Measurements from ENCODE around the gene SDK2. TPM values are rescaled to one million over a fixed set of nuclear protein-coding genes. Genes with fewer than 3 reads are reported as not detected.

SDK2 gene
- total RNA-seq, 3 donors from 2014 or later (not counting 1 experiment from before 2014, with no cell fraction given) = 0.41 to 0.90 (median 0.49) TPM

- DNase-seq (no peak), ATAC-seq (no peak)
- no peaks in the 10 kb centered on the region for H3K27me3 ChIP-seq (ENCODE audit: control insufficient read depth, insufficient read depth, low read length)
- Mint-ChIP-seq H3K27ac (no peak overlapping the region), H3K27me3 (ENCODE audit: low read depth in 2 of 2) (peaks cover 0 to 12% of the 10 kb centered on the region in 2 donors), H3K36me3 (no peaks in the 10 kb centered on the region), H3K4me3 (no peak overlapping the region), H3K4me1 (no peaks in the 10 kb centered on the region), H3K9me3 (no peaks in the 10 kb centered on the region)
- no peaks in the 10 kb centered on the region for H3K9me3 ChIP-seq (ENCODE audit: control insufficient read depth, insufficient read depth, low read length)
- WGBS (ENCODE audit: insufficient coverage) = 86% methylated on average over 14 of the region's 14 CpGs
- TF ChIP-seq, protein P1, sequence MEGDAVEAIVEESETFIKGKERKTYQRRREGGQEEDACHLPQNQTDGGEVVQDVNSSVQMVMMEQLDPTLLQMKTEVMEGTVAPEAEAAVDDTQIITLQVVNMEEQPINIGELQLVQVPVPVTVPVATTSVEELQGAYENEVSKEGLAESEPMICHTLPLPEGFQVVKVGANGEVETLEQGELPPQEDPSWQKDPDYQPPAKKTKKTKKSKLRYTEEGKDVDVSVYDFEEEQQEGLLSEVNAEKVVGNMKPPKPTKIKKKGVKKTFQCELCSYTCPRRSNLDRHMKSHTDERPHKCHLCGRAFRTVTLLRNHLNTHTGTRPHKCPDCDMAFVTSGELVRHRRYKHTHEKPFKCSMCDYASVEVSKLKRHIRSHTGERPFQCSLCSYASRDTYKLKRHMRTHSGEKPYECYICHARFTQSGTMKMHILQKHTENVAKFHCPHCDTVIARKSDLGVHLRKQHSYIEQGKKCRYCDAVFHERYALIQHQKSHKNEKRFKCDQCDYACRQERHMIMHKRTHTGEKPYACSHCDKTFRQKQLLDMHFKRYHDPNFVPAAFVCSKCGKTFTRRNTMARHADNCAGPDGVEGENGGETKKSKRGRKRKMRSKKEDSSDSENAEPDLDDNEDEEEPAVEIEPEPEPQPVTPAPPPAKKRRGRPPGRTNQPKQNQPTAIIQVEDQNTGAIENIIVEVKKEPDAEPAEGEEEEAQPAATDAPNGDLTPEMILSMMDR (IDR thresholded peaks at IDR 0.05) = no peak
- no peaks in the 10 kb centered on the region for H3K4me1 ChIP-seq (ENCODE audit: control insufficient read depth, insufficient read depth, low read length)
- H3K27ac ChIP-seq (ENCODE audit: low read length) = no peak overlapping the region
- no peak overlapping the region for H3K4me3 ChIP-seq (ENCODE audit: low read length)
- intact Hi-C loops (cut with micrococcal nuclease) = loop anchor here (2.0 kb wide), 1 partner anchor 178 kb away; no protein-coding TSS in a partner anchor
- H3K36me3 ChIP-seq (ENCODE audit: control insufficient read depth, insufficient read depth, low read length) = no peaks in the 10 kb centered on the region
Observed at GRCh38 chr17:73369111-73369521, 275.1 kb downstream of the SDK2 start.

DNA sequence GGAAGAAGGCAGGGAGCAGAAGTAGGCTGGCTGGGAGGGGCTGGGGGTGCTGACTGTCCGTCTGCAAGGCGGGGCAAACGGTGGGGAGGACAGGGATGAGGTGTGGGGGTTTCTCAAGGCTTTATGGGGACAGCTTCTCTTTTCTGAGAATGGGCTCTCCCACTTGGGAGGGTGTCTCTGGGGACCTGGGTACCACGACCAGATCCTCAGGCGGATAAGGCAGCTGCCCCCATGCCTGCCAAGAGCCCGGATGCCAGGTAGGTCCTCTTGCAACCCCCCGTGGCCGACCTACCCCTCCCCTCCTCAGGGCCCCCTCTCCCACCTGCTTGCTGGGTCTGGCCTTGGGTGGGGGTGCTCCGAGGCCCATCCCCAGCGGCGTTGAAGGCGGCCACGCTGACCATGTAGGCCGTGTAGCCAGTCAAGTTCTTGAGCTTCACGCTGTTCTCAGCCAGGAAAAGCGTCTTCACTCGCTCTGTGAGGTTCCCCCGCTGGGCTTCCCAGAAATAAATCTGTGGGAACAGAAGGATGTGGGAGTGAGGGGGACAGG is 276.1 kb downstream of the SDK2 start:
- DNase-seq (no peak), ATAC-seq (no peak)
- Histone ChIP-seq H3K4me1 (ENCODE audit: control insufficient read depth, insufficient read depth, low read length) (no peaks in the 10 kb centered on the region), H3K36me3 (ENCODE audit: control insufficient read depth, insufficient read depth, low read length) (no peaks in the 10 kb centered on the region), H3K9me3 (ENCODE audit: control insufficient read depth, insufficient read depth, low read length) (no peaks in the 10 kb centered on the region), H3K27ac (ENCODE audit: low read length) (no peak overlapping the region), H3K4me3 (ENCODE audit: low read length) (no peak overlapping the region), H3K27me3 (ENCODE audit: control insufficient read depth, insufficient read depth, low read length) (no peaks in the 10 kb centered on the region)
- Mint-ChIP-seq H3K27ac (no peak overlapping the region), H3K27me3 (ENCODE audit: low read depth in 2 of 2) (peaks cover 0 to 12% of the 10 kb centered on the region in 2 donors), H3K9me3 (no peaks in the 10 kb centered on the region), H3K4me3 (no peak overlapping the region), H3K36me3 (no peaks in the 10 kb centered on the region), H3K4me1 (no peaks in the 10 kb centered on the region)
- intact Hi-C loops (cut with micrococcal nuclease) = loop anchor here (2.0 kb wide), 1 partner anchor 177 kb away; no protein-coding TSS in a partner anchor
- 91% methylated on average over 18 of the region's 18 CpGs for WGBS (ENCODE audit: insufficient coverage)
- TF ChIP-seq, protein P1 (IDR thresholded peaks at IDR 0.05) = no peak

GRCh38 chr17:73365906-73366623 is 278.2 kb downstream of the SDK2 start:
- H3K4me3 Mint-ChIP-seq = no peak overlapping the region
- H3K27me3 ChIP-seq (ENCODE audit: control insufficient read depth, insufficient read depth, low read length) = no peaks in the 10 kb centered on the region
- DNase-seq (no peak), ATAC-seq (no peak)
- no peaks in the 10 kb centered on the region for H3K4me1 ChIP-seq (ENCODE audit: control insufficient read depth, insufficient read depth, low read length)
- no peaks in the 10 kb centered on the region for H3K4me1 Mint-ChIP-seq
- intact Hi-C loops (cut with micrococcal nuclease) = no loop called here
- H3K27ac Mint-ChIP-seq = no peak overlapping the region
- no peaks in the 10 kb centered on the region for H3K36me3 ChIP-seq (ENCODE audit: control insufficient read depth, insufficient read depth, low read length)
- H3K36me3 Mint-ChIP-seq = no peaks in the 10 kb centered on the region
- TF ChIP-seq, protein P1 (IDR thresholded peaks at IDR 0.05) = no peak
- no peak overlapping the region for H3K27ac ChIP-seq (ENCODE audit: low read length)
- H3K9me3 ChIP-seq (ENCODE audit: control insufficient read depth, insufficient read depth, low read length) = no peaks in the 10 kb centered on the region
- H3K9me3 Mint-ChIP-seq = no peaks in the 10 kb centered on the region
- H3K4me3 ChIP-seq (ENCODE audit: low read length) = no peak overlapping the region
- peaks cover 0 to 8% of the 10 kb centered on the region in 2 donors for H3K27me3 Mint-ChIP-seq (ENCODE audit: low read depth in 2 of 2)
- 80% methylated on average over 23 of the region's 23 CpGs for WGBS (ENCODE audit: insufficient coverage)
